GM23248 (cell line): ENCODE data around the gene STK33.

Experiments
- EZH2 ChIP-seq: fragments of 200-600 bp; sonication (generic); IDR thresholded peaks from 2 replicates; pipeline ENCODE4 v1.6.1; 2018; ENCODE audit warnings: antibody characterized with exemption, mild to moderate bottlenecking; ENCODE audit not compliant: insufficient read depth, poor library complexity, severe bottlenecking
- EZH2phosphoT487 ChIP-seq: fragments of 200-600 bp; sonication (generic); IDR thresholded peaks from 2 replicates; pipeline ENCODE4 v1.6.1; 2018; ENCODE audit warnings: antibody characterized with exemption, moderate library complexity, mild to moderate bottlenecking, low read depth; ENCODE audit not compliant: insufficient read depth

DNA sequence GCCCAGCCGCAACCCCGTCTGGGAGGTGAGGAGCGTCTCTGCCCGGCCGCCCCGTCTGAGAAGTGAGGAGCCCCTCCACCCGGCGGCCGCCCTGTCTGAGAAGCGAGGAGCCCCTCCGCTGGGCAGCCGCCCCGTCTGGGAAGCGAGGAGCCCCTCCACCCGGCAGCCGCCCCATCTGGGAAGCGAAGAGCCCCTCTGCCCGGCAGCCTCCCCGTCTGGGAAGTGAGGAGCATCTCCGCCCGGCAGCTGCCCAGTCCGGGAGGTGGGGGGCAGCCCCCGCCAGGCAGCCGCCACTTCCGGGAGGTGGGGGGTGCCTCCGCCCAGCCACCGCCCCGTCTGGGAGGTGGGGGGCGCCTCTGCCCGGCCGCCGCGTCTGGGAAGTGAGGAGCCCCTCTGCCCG lies 70.6 kb downstream of the STK33 start:
- TF ChIP-seq EZH2 = no peak
- TF ChIP-seq EZH2phosphoT487 = no peak
